ENCODE results near the gene FBXW12.

Gene FBXW12

DNA sequence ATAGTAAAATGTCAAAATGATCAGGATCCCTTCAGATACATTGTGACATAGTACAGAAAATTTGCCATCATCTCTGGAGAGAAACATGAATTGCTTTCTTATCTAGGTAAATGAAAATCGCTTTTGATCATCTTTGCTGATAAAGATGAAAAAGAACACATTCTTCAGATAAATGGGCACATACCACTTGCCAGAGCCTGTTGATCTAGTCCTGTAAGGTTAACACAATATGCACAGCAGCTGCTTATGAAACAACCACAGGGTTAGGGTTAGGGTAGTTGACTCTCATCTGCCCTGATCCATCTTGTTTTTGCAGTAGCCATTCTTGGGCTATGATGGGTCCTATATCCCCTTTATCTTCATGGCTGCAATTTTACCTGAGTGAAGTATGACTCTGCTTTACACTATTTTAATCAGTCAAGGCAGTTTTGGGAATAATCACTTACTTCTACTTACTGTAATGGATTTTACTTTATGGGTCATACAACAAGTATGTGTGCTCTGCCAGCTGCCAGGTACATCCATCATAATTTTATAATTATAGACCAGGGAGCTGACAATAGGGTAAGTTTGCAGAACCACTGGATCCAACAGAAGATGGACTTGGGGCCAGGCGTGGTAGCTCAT is 26.0 kb upstream of the FBXW12 start:
- Histone ChIP-seq H3K27me3 (replicated peaks; ENCODE audit: control insufficient read depth, insufficient read depth, low read length, poor library complexity, severe bottlenecking) (no peaks in the 10 kb centered on the region), H3K27ac (ENCODE audit: insufficient read depth, low read length, poor library complexity, severe bottlenecking) (no peak overlapping the region), H3K4me3 (ENCODE audit: insufficient read depth, low read depth, low read length, poor library complexity, severe bottlenecking) (no peak overlapping the region), H3K36me3 (ENCODE audit: control insufficient read depth, insufficient read depth, low read length) (no peaks in the 10 kb centered on the region), H3K4me1 (ENCODE audit: control insufficient read depth, insufficient read depth, low read length, poor library complexity, severe bottlenecking) (no peaks in the 10 kb centered on the region), H3K9me3 (ENCODE audit: control insufficient read depth, low read length) (no peaks in the 10 kb centered on the region)
- no peak for DNase-seq

DNA sequence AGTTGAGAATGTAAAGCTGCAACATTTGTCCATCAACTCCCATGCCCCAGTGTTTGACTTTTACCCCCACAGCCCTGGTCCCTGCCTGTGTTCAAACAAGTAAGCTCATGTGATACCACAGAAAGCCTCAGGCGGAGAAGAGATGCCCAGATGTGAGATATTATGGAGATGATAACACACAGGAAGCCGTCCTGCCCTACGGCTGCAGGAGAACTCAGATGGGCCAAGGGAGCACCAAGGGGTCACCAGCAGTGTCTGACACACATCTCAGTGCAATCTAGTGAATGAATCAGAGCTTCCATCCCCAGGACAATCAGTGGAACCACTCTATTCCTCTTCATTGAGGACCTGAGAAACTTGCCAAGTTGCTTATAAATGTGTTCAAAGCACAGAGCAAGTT is 24.5 kb upstream of the FBXW12 start:
- H3K36me3 ChIP-seq (ENCODE audit: control insufficient read depth, insufficient read depth, low read length): no peaks in the 10 kb centered on the region
- no peaks in the 10 kb centered on the region for H3K27me3 ChIP-seq (replicated peaks; ENCODE audit: control insufficient read depth, insufficient read depth, low read length, poor library complexity, severe bottlenecking)
- H3K9me3 ChIP-seq (ENCODE audit: control insufficient read depth, low read length): no peaks in the 10 kb centered on the region
- no peak overlapping the region for H3K27ac ChIP-seq (ENCODE audit: insufficient read depth, low read length, poor library complexity, severe bottlenecking)
- no peaks in the 10 kb centered on the region for H3K4me1 ChIP-seq (ENCODE audit: control insufficient read depth, insufficient read depth, low read length, poor library complexity, severe bottlenecking)
- no peak for DNase-seq
- H3K4me3 ChIP-seq (ENCODE audit: insufficient read depth, low read depth, low read length, poor library complexity, severe bottlenecking): no peak overlapping the region

- Histone ChIP-seq H3K36me3 (ENCODE audit: control insufficient read depth, insufficient read depth, low read length) (no peaks in the 10 kb centered on the region), H3K9me3 (ENCODE audit: control insufficient read depth, low read length) (no peaks in the 10 kb centered on the region), H3K27ac (ENCODE audit: insufficient read depth, low read length, poor library complexity, severe bottlenecking) (no peak overlapping the region), H3K27me3 (replicated peaks; ENCODE audit: control insufficient read depth, insufficient read depth, low read length, poor library complexity, severe bottlenecking) (no peaks in the 10 kb centered on the region), H3K4me3 (ENCODE audit: insufficient read depth, low read depth, low read length, poor library complexity, severe bottlenecking) (no peak overlapping the region), H3K4me1 (ENCODE audit: control insufficient read depth, insufficient read depth, low read length, poor library complexity, severe bottlenecking) (no peaks in the 10 kb centered on the region)
- DNase-seq: no peak
Measured at GRCh38 chr3:48352546-48352945, 19.5 kb upstream of the FBXW12 start.

- Histone ChIP-seq H3K4me3 (ENCODE audit: insufficient read depth, low read depth, low read length, poor library complexity, severe bottlenecking) (no peak overlapping the region), H3K27me3 (replicated peaks; ENCODE audit: control insufficient read depth, insufficient read depth, low read length, poor library complexity, severe bottlenecking) (no peaks in the 10 kb centered on the region), H3K27ac (ENCODE audit: insufficient read depth, low read length, poor library complexity, severe bottlenecking) (no peak overlapping the region), H3K36me3 (ENCODE audit: control insufficient read depth, insufficient read depth, low read length) (no peaks in the 10 kb centered on the region), H3K9me3 (ENCODE audit: control insufficient read depth, low read length) (no peaks in the 10 kb centered on the region), H3K4me1 (ENCODE audit: control insufficient read depth, insufficient read depth, low read length, poor library complexity, severe bottlenecking) (no peaks in the 10 kb centered on the region)
- DNase-seq: no peak
Measured at GRCh38 chr3:48353987-48354386, 18.0 kb upstream of the FBXW12 start.

DNA sequence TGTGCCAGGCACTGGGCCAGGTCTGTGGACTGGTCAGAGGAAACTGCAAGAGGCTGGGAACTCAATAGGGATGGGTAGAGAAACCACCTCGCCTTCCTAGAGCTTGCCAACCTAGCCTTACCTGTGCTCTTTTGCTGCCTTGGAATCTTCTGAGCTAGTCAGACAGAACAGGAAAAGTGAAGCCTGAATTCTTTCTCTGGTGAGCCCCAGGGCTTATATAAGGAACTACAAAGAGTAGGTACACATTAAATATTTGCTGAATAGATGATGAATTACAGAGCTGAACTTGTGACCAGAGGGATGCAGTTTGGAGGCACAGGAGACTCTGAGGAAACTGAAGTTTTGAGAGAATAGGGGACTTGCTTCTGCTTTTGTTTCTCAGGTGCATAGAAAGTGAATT is 15.6 kb upstream of the FBXW12 start:
- Histone ChIP-seq H3K9me3 (ENCODE audit: control insufficient read depth, low read length) (no peaks in the 10 kb centered on the region), H3K27me3 (replicated peaks; ENCODE audit: control insufficient read depth, insufficient read depth, low read length, poor library complexity, severe bottlenecking) (no peaks in the 10 kb centered on the region), H3K36me3 (ENCODE audit: control insufficient read depth, insufficient read depth, low read length) (no peaks in the 10 kb centered on the region), H3K27ac (ENCODE audit: insufficient read depth, low read length, poor library complexity, severe bottlenecking) (no peak overlapping the region), H3K4me1 (ENCODE audit: control insufficient read depth, insufficient read depth, low read length, poor library complexity, severe bottlenecking) (no peaks in the 10 kb centered on the region), H3K4me3 (ENCODE audit: insufficient read depth, low read depth, low read length, poor library complexity, severe bottlenecking) (no peak overlapping the region)
- DNase-seq: no peak

- H3K4me1 ChIP-seq (ENCODE audit: control insufficient read depth, insufficient read depth, low read length, poor library complexity, severe bottlenecking): no peaks in the 10 kb centered on the region
- no peak overlapping the region for H3K4me3 ChIP-seq (ENCODE audit: insufficient read depth, low read depth, low read length, poor library complexity, severe bottlenecking)
- H3K36me3 ChIP-seq (ENCODE audit: control insufficient read depth, insufficient read depth, low read length): no peaks in the 10 kb centered on the region
- no peak for DNase-seq
- no peaks in the 10 kb centered on the region for H3K9me3 ChIP-seq (ENCODE audit: control insufficient read depth, low read length)
- no peaks in the 10 kb centered on the region for H3K27me3 ChIP-seq (replicated peaks; ENCODE audit: control insufficient read depth, insufficient read depth, low read length, poor library complexity, severe bottlenecking)
- H3K27ac ChIP-seq (ENCODE audit: insufficient read depth, low read length, poor library complexity, severe bottlenecking): no peak overlapping the region
Measured at GRCh38 chr3:48361928-48362327, 10.1 kb upstream of the FBXW12 start.

DNA sequence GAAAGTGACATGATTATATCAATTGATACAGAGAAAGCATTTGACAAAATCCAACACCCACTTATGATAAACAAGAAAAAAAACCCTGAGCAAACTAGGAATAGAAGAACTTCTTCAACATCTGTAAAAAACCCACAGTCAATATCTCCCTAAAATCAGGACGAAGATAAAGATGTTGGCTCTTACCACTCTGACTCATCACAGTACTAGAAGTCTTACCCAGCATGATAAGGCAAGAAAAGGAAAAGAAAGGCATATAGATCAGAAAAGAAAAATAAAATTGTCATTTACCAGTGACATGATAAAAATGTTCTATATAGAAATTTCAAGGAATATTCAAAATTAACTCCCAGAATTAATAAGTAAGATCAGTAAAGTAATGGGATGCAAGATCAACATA is 7.2 kb upstream of the FBXW12 start:
- H3K27me3 ChIP-seq (replicated peaks; ENCODE audit: control insufficient read depth, insufficient read depth, low read length, poor library complexity, severe bottlenecking): no peaks in the 10 kb centered on the region
- no peaks in the 10 kb centered on the region for H3K36me3 ChIP-seq (ENCODE audit: control insufficient read depth, insufficient read depth, low read length)
- H3K4me3 ChIP-seq (ENCODE audit: insufficient read depth, low read depth, low read length, poor library complexity, severe bottlenecking): no peak overlapping the region
- no peak for DNase-seq
- H3K27ac ChIP-seq (ENCODE audit: insufficient read depth, low read length, poor library complexity, severe bottlenecking): no peak overlapping the region
- H3K9me3 ChIP-seq (ENCODE audit: control insufficient read depth, low read length): no peaks in the 10 kb centered on the region
- H3K4me1 ChIP-seq (ENCODE audit: control insufficient read depth, insufficient read depth, low read length, poor library complexity, severe bottlenecking): no peaks in the 10 kb centered on the region

DNA sequence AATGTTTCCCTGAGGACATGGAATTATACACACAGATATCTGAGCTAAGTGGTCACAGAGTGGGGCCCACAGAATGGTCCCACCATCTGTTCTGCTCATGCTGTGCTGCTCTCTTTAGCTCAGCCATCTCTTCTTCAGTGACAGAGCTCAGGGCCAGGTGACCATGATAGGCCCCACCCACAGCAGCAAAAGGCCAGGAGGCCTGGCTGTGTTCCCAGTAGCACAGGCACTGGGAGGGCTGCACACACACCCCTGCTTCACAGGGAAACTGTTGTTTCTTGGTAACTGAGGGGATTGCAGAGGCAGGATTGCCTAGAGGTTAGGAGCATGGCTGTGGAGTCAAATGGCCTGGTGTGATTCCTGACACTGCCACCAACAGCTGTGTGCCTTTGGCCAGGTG is 4.8 kb upstream of the FBXW12 start:
- no peaks in the 10 kb centered on the region for H3K36me3 ChIP-seq (ENCODE audit: control insufficient read depth, insufficient read depth, low read length)
- H3K4me3 ChIP-seq (ENCODE audit: insufficient read depth, low read depth, low read length, poor library complexity, severe bottlenecking): no peak overlapping the region
- DNase-seq: no peak
- H3K27me3 ChIP-seq (replicated peaks; ENCODE audit: control insufficient read depth, insufficient read depth, low read length, poor library complexity, severe bottlenecking): no peaks in the 10 kb centered on the region
- no peaks in the 10 kb centered on the region for H3K9me3 ChIP-seq (ENCODE audit: control insufficient read depth, low read length)
- H3K4me1 ChIP-seq (ENCODE audit: control insufficient read depth, insufficient read depth, low read length, poor library complexity, severe bottlenecking): no peaks in the 10 kb centered on the region
- no peak overlapping the region for H3K27ac ChIP-seq (ENCODE audit: insufficient read depth, low read length, poor library complexity, severe bottlenecking)

DNA sequence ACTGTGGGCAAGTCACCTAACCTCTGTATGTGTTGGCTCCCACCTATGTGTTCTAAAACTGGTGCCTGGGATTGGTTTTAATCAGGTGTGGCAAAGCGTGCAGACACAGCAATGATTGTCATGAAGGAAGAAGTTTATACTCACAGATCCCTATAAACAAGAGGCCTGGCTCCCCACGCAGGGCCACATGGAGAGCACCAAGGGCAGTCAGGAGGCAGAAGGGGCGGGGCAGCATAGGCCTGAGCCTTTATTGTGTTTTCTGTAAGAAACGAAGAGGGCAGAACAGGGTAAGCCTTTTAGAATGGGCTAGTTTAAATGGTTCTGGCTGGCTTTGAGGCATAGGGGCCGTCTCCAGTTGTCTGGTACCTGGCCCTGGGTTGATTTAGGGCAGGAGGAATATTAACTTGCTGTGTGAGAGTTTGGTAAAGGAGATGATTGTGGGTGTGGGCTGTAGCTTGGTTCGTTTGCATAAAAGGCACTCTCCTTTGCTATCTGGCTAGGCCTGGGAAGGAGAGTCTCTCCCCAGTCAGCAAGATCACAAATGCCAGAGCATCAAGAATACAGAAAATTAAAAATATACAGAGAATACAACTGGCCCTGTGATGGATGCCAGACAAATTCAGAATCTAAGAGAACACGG is 2.2 kb upstream of the FBXW12 start:
- H3K4me3 ChIP-seq (ENCODE audit: insufficient read depth, low read depth, low read length, poor library complexity, severe bottlenecking): no peak overlapping the region
- H3K36me3 ChIP-seq (ENCODE audit: control insufficient read depth, insufficient read depth, low read length): no peaks in the 10 kb centered on the region
- DNase-seq: no peak
- no peaks in the 10 kb centered on the region for H3K9me3 ChIP-seq (ENCODE audit: control insufficient read depth, low read length)
- no peaks in the 10 kb centered on the region for H3K4me1 ChIP-seq (ENCODE audit: control insufficient read depth, insufficient read depth, low read length, poor library complexity, severe bottlenecking)
- no peak overlapping the region for H3K27ac ChIP-seq (ENCODE audit: insufficient read depth, low read length, poor library complexity, severe bottlenecking)
- H3K27me3 ChIP-seq (replicated peaks; ENCODE audit: control insufficient read depth, insufficient read depth, low read length, poor library complexity, severe bottlenecking): no peaks in the 10 kb centered on the region

GRCh38 chr3:48370333-48370713 is 1.7 kb upstream of the FBXW12 start:
- Histone ChIP-seq H3K27me3 (replicated peaks; ENCODE audit: control insufficient read depth, insufficient read depth, low read length, poor library complexity, severe bottlenecking) (no peaks in the 10 kb centered on the region), H3K4me3 (ENCODE audit: insufficient read depth, low read depth, low read length, poor library complexity, severe bottlenecking) (no peak overlapping the region), H3K4me1 (ENCODE audit: control insufficient read depth, insufficient read depth, low read length, poor library complexity, severe bottlenecking) (no peaks in the 10 kb centered on the region), H3K9me3 (ENCODE audit: control insufficient read depth, low read length) (no peaks in the 10 kb centered on the region), H3K36me3 (ENCODE audit: control insufficient read depth, insufficient read depth, low read length) (no peaks in the 10 kb centered on the region), H3K27ac (ENCODE audit: insufficient read depth, low read length, poor library complexity, severe bottlenecking) (no peak overlapping the region)
- DNase-seq: no peak
